Skeletal muscle cell (primary cell): ENCODE measurements around the gene CAPN8.

Source experiments
- DNase-seq: peaks from one replicate; pipeline ENCODE4 v3.0.0-alpha.2; 2010; ENCODE audit warnings: low read depth
- H3K4me3 ChIP-seq: 2 replicates; pipeline ENCODE4 v1.5.1; 2011; ENCODE audit warnings: low read depth, mild to moderate bottlenecking, control low read depth, low read length, moderate library complexity

CAPN8 gene

GRCh38 chr1:223628233-223629125 lies 37.0 kb downstream of the CAPN8 start:
- no peak for DNase-seq
- no peak overlapping the region for H3K4me3 ChIP-seq

- DNase-seq, result no peak
- no peak overlapping the region for H3K4me3 ChIP-seq
Measured at GRCh38 chr1:223622132-223622842, 43.2 kb downstream of the CAPN8 start.

DNA sequence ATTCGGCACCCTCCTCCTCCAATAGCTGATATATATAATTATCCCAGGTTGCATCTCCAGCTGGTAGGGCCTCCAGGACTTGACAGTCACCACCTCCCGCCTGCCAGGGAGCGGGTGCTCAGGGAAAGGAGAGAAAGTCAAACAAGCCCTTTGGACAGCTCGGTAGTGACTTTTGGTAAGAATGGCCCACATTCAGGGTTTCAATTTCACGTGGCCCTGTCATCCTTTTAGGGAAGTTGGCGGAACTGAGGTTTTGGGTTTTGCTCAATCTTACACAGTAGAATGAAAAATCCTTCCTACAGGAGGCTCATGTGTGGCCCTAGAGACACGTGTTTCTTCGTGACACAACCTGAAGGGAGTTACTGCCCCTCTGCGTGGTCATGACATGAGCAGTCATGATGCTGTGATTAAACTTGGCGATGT lies 44.2 kb downstream of the CAPN8 start:
- no peak for DNase-seq
- no peak overlapping the region for H3K4me3 ChIP-seq

GRCh38 chr1:223620297-223620897 lies 45.1 kb downstream of the CAPN8 start:
- no peak for DNase-seq
- H3K4me3 ChIP-seq, result no peak overlapping the region

DNA sequence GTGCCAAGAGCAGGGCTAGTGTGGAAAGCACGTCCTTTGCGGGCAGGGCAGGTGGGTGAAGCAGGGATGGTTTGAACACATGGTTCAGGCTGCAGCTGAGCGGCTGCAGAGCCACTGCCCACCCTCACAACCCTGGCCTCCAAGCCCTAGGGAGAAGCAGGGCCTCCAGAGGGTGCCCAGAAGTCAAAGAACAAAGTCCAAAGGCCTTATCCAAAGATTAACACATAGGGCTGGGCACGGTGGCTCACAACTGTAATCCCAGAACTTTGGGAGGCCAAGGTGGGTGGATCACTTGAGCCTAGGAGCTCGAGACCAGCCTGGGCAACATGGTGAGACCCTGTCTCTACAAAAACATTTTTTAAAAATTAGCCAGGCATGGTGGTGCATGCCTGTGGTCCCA lies 46.8 kb downstream of the CAPN8 start:
- DNase-seq, result no peak
- H3K4me3 ChIP-seq, result no peak overlapping the region

GRCh38 chr1:223617323-223618070 lies 48.0 kb downstream of the CAPN8 start:
- DNase-seq, result no peak
- H3K4me3 ChIP-seq, result no peak overlapping the region

GRCh38 chr1:223616586-223616985 lies 48.9 kb downstream of the CAPN8 start:
- DNase-seq, result no peak
- H3K4me3 ChIP-seq, result no peak overlapping the region

DNA sequence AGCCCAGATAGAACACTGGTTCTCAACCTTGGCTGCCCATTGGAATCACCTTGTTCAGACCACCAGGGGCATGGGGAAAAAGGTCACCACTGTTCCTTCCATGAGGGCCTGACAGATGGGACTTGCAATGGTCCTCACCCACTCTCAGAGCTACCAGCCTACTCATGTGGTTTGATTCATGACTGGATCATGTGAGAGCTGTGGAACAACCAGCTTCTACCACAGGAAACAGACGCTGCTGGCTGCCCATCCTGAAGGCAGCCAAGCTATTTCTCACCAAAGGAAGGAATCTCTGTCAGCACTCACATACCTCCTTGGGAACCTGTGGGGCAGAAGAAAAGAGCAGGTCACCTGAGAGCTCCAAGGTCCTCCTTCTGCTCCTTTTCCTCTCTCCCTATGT lies 53.6 kb downstream of the CAPN8 start:
- no peak for DNase-seq
- H3K4me3 ChIP-seq, result no peak overlapping the region

DNA sequence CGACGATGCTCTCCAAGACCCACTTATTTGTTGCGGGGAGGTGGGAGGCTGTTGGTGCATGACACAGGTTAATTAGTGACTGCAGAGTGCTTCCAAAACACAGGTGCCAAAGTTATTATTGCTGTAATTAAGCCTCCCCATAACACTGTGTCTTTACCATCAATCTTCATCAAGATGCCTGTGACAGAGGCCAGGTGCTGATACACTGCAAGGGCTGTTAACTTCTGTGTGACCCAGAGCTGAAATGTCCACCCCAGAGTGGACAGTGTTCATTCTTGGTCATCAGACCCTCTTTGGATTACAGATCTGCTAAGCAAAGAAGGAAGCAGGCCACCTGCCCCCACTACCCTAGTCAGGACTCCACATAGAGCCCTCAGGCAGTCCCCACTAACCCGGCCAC lies 55.5 kb downstream of the CAPN8 start:
- DNase-seq, result no peak
- H3K4me3 ChIP-seq, result no peak overlapping the region

- no peak overlapping the region for H3K4me3 ChIP-seq
Measured at GRCh38 chr1:223609066-223609465, 56.4 kb downstream of the CAPN8 start.

DNA sequence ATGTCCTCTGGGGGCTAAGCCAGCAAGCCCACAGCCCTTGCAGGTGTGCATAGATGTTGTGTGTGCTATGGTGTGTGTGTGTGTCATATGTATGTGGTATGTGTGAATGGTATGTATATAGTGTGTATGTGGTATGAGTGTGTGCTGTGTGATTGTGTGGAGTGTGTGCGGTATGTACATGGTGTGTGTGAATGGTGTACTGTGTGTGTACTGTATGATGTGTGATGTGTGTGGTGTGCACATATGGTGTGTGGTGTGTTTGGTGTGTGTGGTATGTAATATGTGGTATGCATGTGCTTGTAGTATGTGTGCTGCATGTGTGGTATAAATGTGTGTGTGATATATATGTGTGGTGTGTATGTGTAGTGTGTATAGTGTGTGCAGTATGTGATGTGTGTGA lies 107.0 kb downstream of the CAPN8 start:
- DNase-seq, result no peak
- no peak overlapping the region for H3K4me3 ChIP-seq

More at GRCh38 chr1:223609066-223609465, 56.4 kb downstream of the CAPN8 start:
- no peak for DNase-seq

GRCh38 chr1:223557130-223557475 lies 108.4 kb downstream of the CAPN8 start:
- DNase-seq, result no peak
- H3K4me3 ChIP-seq, result no peak overlapping the region

DNA sequence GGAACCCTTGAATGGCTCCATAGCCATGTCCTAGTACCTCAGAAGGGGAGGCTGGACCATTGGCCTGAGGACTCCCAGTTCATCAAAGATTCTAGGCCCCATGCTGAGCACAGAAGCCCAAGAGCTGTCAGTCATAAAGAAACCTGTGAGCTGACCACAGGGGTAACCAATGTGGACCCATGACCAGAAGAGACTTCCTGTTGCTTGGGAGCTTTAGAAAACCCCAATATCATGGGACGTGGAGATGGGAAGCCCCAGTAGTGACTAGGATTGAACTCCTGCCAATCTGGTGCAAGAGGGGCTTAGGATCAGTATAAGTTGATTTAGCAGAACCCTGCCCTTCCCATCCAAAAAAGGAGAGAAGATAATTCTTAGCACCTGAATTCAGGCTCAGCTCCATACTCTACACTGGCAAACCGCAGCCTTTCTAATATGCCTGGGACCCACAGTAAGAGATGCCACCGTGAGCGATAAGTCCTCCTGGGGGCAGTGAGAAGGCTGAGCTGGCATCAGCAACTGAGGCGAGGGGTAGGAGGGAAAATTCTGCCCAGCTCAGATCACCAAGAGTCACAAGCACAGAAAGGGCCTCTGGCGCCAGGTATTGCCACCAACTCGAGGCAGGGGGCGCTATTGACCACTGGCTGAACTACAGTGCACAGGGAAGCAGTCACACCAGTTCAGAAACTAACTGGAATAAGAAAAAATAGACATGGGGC lies 108.9 kb downstream of the CAPN8 start:
- DNase-seq, result no peak
- H3K4me3 ChIP-seq, result no peak overlapping the region

DNA sequence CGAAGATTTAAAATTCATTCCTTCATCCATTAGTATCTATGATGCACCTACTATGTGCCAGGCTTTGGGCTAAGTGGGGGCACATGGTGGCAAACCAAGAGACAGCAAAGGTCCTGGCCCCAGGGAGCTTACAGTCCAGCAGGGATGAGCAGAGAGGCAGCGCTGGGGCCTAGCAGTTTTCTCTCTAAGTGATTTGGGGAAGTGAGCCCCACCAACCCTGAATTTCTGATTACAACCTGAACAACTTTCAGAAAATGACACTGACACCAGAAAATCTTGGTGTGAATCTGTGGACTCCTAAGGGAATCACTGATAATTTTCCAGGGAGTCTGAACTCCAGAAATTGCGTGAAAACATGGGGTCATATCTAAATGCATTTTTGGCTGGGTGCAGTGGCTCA lies 111.5 kb downstream of the CAPN8 start:
- H3K4me3 ChIP-seq, result no peak overlapping the region
- no peak for DNase-seq

DNA sequence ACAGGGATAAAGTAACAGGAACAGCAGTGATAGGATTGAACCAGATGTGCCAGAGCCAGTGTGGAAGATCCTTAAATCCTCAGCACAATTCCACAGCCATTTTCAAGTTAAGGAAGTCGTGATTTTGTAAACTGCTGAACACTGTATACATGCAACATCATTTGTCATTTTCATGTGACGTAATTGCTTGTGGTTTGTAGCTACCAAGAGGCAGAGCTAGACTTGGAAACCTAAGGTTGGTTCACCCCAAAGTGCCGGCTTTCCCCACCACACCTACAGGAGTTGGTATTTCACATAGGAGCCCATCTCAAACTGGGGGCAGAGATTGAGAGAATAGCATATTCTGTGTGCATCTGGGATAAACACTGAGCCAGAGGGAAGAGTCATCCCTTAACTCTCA lies 113.9 kb downstream of the CAPN8 start:
- no peak overlapping the region for H3K4me3 ChIP-seq
- DNase-seq, result no peak

- no peak overlapping the region for H3K4me3 ChIP-seq
- no peak for DNase-seq
Measured at GRCh38 chr1:223549740-223550139, 115.8 kb downstream of the CAPN8 start.

DNA sequence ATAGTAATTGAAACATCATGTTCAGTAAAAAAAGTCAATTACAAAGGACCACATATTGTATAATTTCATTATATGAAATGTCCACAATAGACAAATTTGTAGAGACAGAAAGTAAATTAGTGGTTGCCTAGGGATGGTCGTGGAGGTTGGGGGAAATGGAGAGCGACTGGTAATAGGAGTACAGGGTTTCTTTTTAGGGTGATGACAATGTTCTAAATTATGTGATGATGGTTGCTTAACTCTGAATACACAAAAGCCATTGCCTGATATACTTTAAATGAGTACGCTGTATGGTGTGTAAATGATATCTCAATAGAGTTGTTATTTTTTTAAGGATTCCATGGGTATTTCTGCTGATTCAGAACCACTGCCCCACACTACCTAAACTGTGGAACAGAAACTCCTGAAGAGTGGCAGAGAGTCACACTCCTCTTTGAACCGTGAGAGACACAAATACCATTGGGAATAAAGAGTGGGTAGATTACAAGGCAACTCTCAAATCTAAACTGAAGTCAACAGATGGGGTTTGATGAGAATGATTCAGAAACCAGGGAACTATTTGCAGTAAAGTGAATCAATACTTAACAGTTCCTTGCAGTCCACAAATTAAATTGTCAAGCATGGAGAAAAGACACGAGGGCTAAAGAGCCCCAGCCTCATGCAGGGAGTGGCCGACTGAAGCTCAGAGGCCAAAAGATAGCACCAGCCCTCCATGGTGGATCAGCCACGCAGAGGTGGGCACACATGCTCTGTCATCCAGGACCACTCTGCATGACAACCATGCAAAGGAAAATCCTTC lies 118.0 kb downstream of the CAPN8 start:
- DNase-seq, result no peak
- H3K4me3 ChIP-seq, result no peak overlapping the region

GRCh38 chr1:223545343-223545742 lies 120.2 kb downstream of the CAPN8 start:
- no peak for DNase-seq
- no peak overlapping the region for H3K4me3 ChIP-seq
